Stimulated activated CD8-positive, alpha-beta memory T cell treated with anti-CD3 and anti-CD28 coated beads, Interleukin-2, amount 100 ng/mL, for 1 hour (primary cell): ENCODE data around the gene IPO4.
"Not testable (repeated sequence)": the region's sequence is repeated elsewhere in the genome, so short reads cannot be mapped to it uniquely, and the experiment has no call there.

Source experiments
- DNase-seq, 2 donors: peaks; one replicate each; pipeline ENCODE4 v3.0.0-alpha.2; 2020; ENCODE audit warnings: low read depth in 2 of 2

IPO4 gene

GRCh38 chr14:24188251-24189058 lies at the start of gene IPO4:
Gene IPO4, minus strand, starts transcription at chr14:24188816. Its CDS starts 29 bp downstream, at chr14:24188787.
- DNase-seq = peak; percentile 87 to 91

- DNase-seq = no peak
Observed at GRCh38 chr14:24238123-24238522, 49.5 kb upstream of the IPO4 start.

GRCh38 chr14:24237463-24237955 lies 48.9 kb upstream of the IPO4 start:
- DNase-seq = no peak

GRCh38 chr14:24236689-24237462 lies 48.3 kb upstream of the IPO4 start:
- no peak for DNase-seq

- no peak for DNase-seq
Observed at GRCh38 chr14:24235804-24236688, 47.4 kb upstream of the IPO4 start.

- DNase-seq = no peak
Observed at GRCh38 chr14:24234095-24235005, 45.7 kb upstream of the IPO4 start.

GRCh38 chr14:24233538-24233866 lies 44.9 kb upstream of the IPO4 start:
- no peak for DNase-seq

- no peak for DNase-seq
Observed at GRCh38 chr14:24232645-24233537, 44.3 kb upstream of the IPO4 start, which contains the start of gene GMPR2. Gene GMPR2, plus strand, starts transcription at chr14:24232929. Its CDS starts 325 bp downstream, at chr14:24233254.

- DNase-seq = peak; percentile 65 to 79
Observed at GRCh38 chr14:24232121-24232644, 43.6 kb upstream of the IPO4 start, which contains the start of gene NEDD8. Gene NEDD8, minus strand, starts transcription at chr14:24232367. Its CDS starts 100 bp downstream, at chr14:24232267.

- no peak for DNase-seq
Observed at GRCh38 chr14:24231263-24232120, 42.9 kb upstream of the IPO4 start.

GRCh38 chr14:24228902-24229301 lies 40.3 kb upstream of the IPO4 start:
- no peak for DNase-seq

- no peak for DNase-seq
Observed at GRCh38 chr14:24226473-24226872, 37.9 kb upstream of the IPO4 start.

- DNase-seq = no peak
Observed at GRCh38 chr14:24224618-24225071, 36.0 kb upstream of the IPO4 start.

- not testable (repeated sequence) for DNase-seq
Observed at GRCh38 chr14:24222987-24223386, 34.4 kb upstream of the IPO4 start.

- no peak for DNase-seq
Observed at GRCh38 chr14:24219521-24219920, 30.9 kb upstream of the IPO4 start.

- no peak for DNase-seq
Observed at GRCh38 chr14:24219080-24219479, 30.5 kb upstream of the IPO4 start.

- not testable (repeated sequence) for DNase-seq
Observed at GRCh38 chr14:24216876-24217275, 28.3 kb upstream of the IPO4 start.

GRCh38 chr14:24216345-24216699 lies 27.7 kb upstream of the IPO4 start:
- no peak for DNase-seq
